Keratinocyte (primary cell): Measurements from ENCODE around the gene ACADM. TPM values are rescaled to one million over a fixed set of nuclear protein-coding genes. Genes with fewer than 3 reads are reported as not detected.
"Not testable (repeated sequence)": the region's sequence is repeated elsewhere in the genome, so short reads cannot be mapped to it uniquely, and the experiment has no call there.

Experiments used
- DNase-seq: peaks from one replicate; pipeline ENCODE4 v3.0.0-alpha.2; 2011; ENCODE audit warnings: low read depth, missing footprints, low spot score
- FAIRE-seq: peaks from 2 replicates; lab custom pipeline; 2011; peaks lifted over from hg19 to GRCh38; lab: Jason Lieb, UNC
- H2AFZ ChIP-seq: 2 replicates; pipeline ENCODE4 v1.6.0; 2012; ENCODE audit warnings: low read length, control low read depth, inconsistent platforms; ENCODE audit not compliant: control insufficient read depth
- H3K27ac ChIP-seq: 2 replicates; pipeline ENCODE4 v1.5.1; 2011; ENCODE audit warnings: low read length; ENCODE audit not compliant: control insufficient read depth, insufficient read depth
- H3K27me3 ChIP-seq: 3 replicates; pipeline ENCODE4 v1.6.0; 2011; ENCODE audit warnings: low read length; ENCODE audit not compliant: control insufficient read depth, insufficient read depth; ENCODE audit errors: extremely low read depth
- H3K36me3 ChIP-seq, 2 experiments: 2 replicates in 1 of 2; 3 replicates in 1 of 2; pipeline ENCODE4 v1.5.1; 2011; ENCODE audit warnings: low read length in 2 of 2, mild to moderate bottlenecking in 1 of 2; ENCODE audit not compliant: control insufficient read depth in 2 of 2, insufficient read depth in 2 of 2; ENCODE audit errors: extremely low read depth in 1 of 2
- H3K4me1 ChIP-seq: 3 replicates; pipeline ENCODE4 v1.5.1; 2011; ENCODE audit warnings: low read length; ENCODE audit not compliant: control insufficient read depth, insufficient read depth; ENCODE audit errors: extremely low read depth
- H3K4me2 ChIP-seq: 3 replicates; pipeline ENCODE4 v1.6.0; 2011; ENCODE audit warnings: low read depth, low read length; ENCODE audit not compliant: control insufficient read depth, insufficient read depth; ENCODE audit errors: extremely low read depth
- H3K4me3 ChIP-seq, 3 experiments: fragments of 200-600 bp in 1 of 3; sonication (generic) in 1 of 3; 2 replicates in 2 of 3; 3 replicates in 1 of 3; pipeline ENCODE4 v1.5.1; 2011 to 2016; ENCODE audit warnings: low read length in 3 of 3, mild to moderate bottlenecking in 3 of 3, control low read depth in 2 of 3, inconsistent platforms in 1 of 3, low read depth in 1 of 3, mixed read lengths in 1 of 3, mixed run types in 1 of 3, moderate library complexity in 1 of 3; ENCODE audit not compliant: control insufficient read depth in 2 of 3, insufficient read depth in 2 of 3; ENCODE audit errors: extremely low read depth in 1 of 3
- H3K79me2 ChIP-seq: 2 replicates; pipeline ENCODE4 v1.6.0; 2012; ENCODE audit warnings: low read length; ENCODE audit not compliant: control insufficient read depth, insufficient read depth
- H3K9ac ChIP-seq: 3 replicates; pipeline ENCODE4 v1.6.0; 2011; ENCODE audit warnings: low read length; ENCODE audit not compliant: control insufficient read depth, insufficient read depth; ENCODE audit errors: extremely low read depth
- H3K9me1 ChIP-seq: 3 replicates; pipeline ENCODE4 v1.6.0; 2011; ENCODE audit warnings: low read length; ENCODE audit not compliant: control insufficient read depth, insufficient read depth; ENCODE audit errors: extremely low read depth
- H3K9me3 ChIP-seq: 2 replicates; pipeline ENCODE4 v1.5.1; 2012; ENCODE audit warnings: low read depth, low read length; ENCODE audit not compliant: control insufficient read depth
- H4K20me1 ChIP-seq: 3 replicates; pipeline ENCODE4 v1.6.0; 2011; ENCODE audit warnings: low read length; ENCODE audit not compliant: control insufficient read depth, insufficient read depth; ENCODE audit errors: extremely low read depth
- CTCF ChIP-seq, 3 experiments: IDR thresholded peaks in 1 of 3; conservative IDR thresholded peaks in 1 of 3; optimal IDR thresholded peaks in 1 of 3; 2 replicates in 2 of 3; 3 replicates in 1 of 3; pipeline versions ENCODE3 to v1.5.1; 2011; ENCODE audit warnings: low read length in 3 of 3, mild to moderate bottlenecking in 3 of 3, moderate library complexity in 2 of 3, control low read depth in 1 of 3, inconsistent platforms in 1 of 3; ENCODE audit not compliant: insufficient read depth in 2 of 3; ENCODE audit errors: extremely low read depth in 1 of 3
- EZH2 ChIP-seq: IDR thresholded peaks from one replicate; pipeline ENCODE4 v1.6.1; 2012; ENCODE audit warnings: inconsistent platforms, mild to moderate bottlenecking, low read length, moderate library complexity
- dilution Hi-C: fragments of 300-500 bp; cut with MboI; formaldehyde crosslinking; loops from one replicate; pipeline ENCODE4 v1.7.0; 2020; ENCODE audit warnings: low sequenced_read_pairs; ENCODE audit not compliant: extremely low pct_ligation_motif_present
- polyA plus RNA-seq, 5 experiments: library from polyadenylated mRNA; depleted of rRNA in 3 of 5; stranded (reverse) in 3 of 5; stranded (forward) in 1 of 5; unstranded in 1 of 5; fragments of >200 nt; gene quantifications; 1 replicate in 1 of 5; 2 replicates in 3 of 5; 3 replicates in 1 of 5; pipeline versions ENCODE4 v1.2.1 to v1.2.3, GENCODE V29; 2011 to 2012; ENCODE audit warnings: missing spikeins in 2 of 5, low read depth in 1 of 5, low replicate concordance in 1 of 5

ACADM gene
- polyA plus RNA-seq, 1 donor (not counting 4 experiments of a cell fraction or from before 2014, with no cell fraction given), result 52.2 TPM

- H3K4me2 ChIP-seq, result no peak overlapping the region
- H3K27me3 ChIP-seq, result no peaks in the 10 kb centered on the region
- dilution Hi-C loops, result no loop called here
- no peak overlapping the region for H3K4me3 ChIP-seq
- no peak for FAIRE-seq
- no peak for DNase-seq
- H3K9me3 ChIP-seq, result no peaks in the 10 kb centered on the region
- no peak overlapping the region for H3K9ac ChIP-seq
- H4K20me1 ChIP-seq, result no peaks in the 10 kb centered on the region
- H3K79me2 ChIP-seq, result no peaks in the 10 kb centered on the region
- no peak overlapping the region for H3K27ac ChIP-seq
- no peak overlapping the region for H2AFZ ChIP-seq
- peaks cover 8 to 14% of the 10 kb centered on the region in 2 experiments for H3K36me3 ChIP-seq
- no peak for TF ChIP-seq CTCF (optimal IDR thresholded peaks at IDR 0.05 in 1 of 3, IDR thresholded peaks at IDR 0.05 in 1 of 3, conservative IDR thresholded peaks at IDR 0.05 in 1 of 3; ENCODE audit: extremely low read depth in 1 of 3, insufficient read depth in 2 of 3, low read length in 3 of 3)
- no peak for TF ChIP-seq EZH2
- no peaks in the 10 kb centered on the region for H3K9me1 ChIP-seq
- peaks cover 4% of the 10 kb centered on the region for H3K4me1 ChIP-seq
These were observed 20.8 kb downstream of the ACADM start for GRCh38 chr1:75745276-75745675.

GRCh38 chr1:75757210-75757609 is 32.7 kb downstream of the ACADM start:
- H3K4me1 ChIP-seq, H3K79me2 ChIP-seq, H2AFZ ChIP-seq, H3K27me3 ChIP-seq, H3K4me2 ChIP-seq, H3K9me1 ChIP-seq, H3K4me3 ChIP-seq, DNase-seq, H4K20me1 ChIP-seq, dilution Hi-C loops, FAIRE-seq, H3K9ac ChIP-seq, H3K9me3 ChIP-seq, H3K27ac ChIP-seq: not testable (repeated sequence)
- H3K36me3 ChIP-seq, result peaks cover 0 to 12% of the 10 kb centered on the region in 2 experiments

GRCh38 chr1:75758543-75758942 is 34.0 kb downstream of the ACADM start:
- dilution Hi-C loops, FAIRE-seq: not testable (repeated sequence)

More at GRCh38 chr1:75758543-75758942, 34.0 kb downstream of the ACADM start:
- not testable (repeated sequence) for H3K79me2 ChIP-seq, H3K27me3 ChIP-seq, H3K4me1 ChIP-seq, H3K9me3 ChIP-seq, H3K9ac ChIP-seq, H4K20me1 ChIP-seq, H3K4me3 ChIP-seq, H2AFZ ChIP-seq, H3K27ac ChIP-seq, H3K4me2 ChIP-seq, H3K9me1 ChIP-seq, DNase-seq
- H3K36me3 ChIP-seq, result peaks cover 0 to 12% of the 10 kb centered on the region in 2 experiments
